UCSD-AML1 (cell line): ENCODE measurements around the gene ADGRD1.
"Not testable (repeated sequence)": the region's sequence is repeated elsewhere in the genome, so short reads cannot be mapped to it uniquely, and the experiment has no call there.

Experiments
- DNase-seq: peaks from one replicate; lab custom pipeline; 2025; ENCODE audit not compliant: unreplicated experiment; lab: John Stamatoyannopoulos, UW

The ADGRD1 gene

GRCh38 chr12:131113568-131114270 is 160.0 kb downstream of the ADGRD1 start:
- no peak for DNase-seq

DNA sequence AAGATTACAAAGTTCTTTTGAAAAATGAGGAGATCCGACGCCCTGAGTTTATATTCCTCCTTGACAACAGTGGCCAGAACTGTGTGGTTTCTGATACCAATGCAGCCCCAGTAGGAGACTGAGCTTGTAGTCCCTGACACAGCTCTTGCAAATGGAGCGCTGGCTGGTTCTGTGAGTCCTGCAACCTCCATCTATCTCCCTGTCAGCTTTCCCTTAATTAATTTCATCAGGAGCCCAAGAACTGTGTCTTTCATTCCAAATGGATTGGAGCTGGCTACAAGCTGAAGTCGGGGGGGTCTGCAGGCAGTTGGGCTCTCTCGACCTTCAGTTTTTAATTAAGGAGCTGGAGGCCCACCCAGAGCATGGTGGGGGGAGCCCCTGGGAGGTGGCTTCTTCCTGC is 160.6 kb downstream of the ADGRD1 start:
- no peak for DNase-seq

- no peak for DNase-seq
Observed at GRCh38 chr12:131114942-131115584, 161.4 kb downstream of the ADGRD1 start.

- DNase-seq: no peak
Observed at GRCh38 chr12:131115766-131116467, 162.2 kb downstream of the ADGRD1 start.

DNA sequence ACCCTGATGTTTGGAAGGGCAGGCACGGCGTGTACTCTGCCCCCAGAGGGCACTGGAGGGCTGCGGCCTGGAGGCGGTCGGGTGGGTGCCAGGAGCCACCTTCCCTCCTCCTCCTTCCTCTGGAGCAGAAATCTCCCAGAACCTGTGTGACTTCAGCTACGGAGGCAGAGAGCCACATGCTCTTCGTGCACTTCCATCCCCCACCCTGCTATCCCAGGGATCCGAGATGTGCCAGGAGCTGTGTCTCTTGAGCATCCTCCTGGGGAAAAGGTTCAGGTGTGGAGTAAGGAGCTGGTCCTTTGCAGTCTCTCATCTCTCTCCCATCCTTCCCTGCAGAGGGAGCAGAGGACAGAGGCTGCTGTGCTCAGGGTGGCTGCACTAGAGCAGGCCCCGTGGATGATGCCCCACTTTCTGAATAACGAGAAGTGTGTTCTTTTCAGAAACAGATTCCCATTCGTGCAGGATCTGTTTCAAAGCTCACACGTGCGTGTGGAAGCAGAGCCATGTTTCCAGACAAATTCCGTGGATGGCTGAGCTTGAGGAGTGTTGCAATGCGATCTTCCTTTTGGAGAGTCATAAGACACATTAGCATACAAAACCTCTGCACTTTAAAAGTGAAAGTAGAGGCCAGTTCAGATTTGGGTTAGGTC is 162.9 kb downstream of the ADGRD1 start:
- DNase-seq: no peak

- DNase-seq: no peak
Observed at GRCh38 chr12:131117438-131118245, 163.9 kb downstream of the ADGRD1 start.

DNA sequence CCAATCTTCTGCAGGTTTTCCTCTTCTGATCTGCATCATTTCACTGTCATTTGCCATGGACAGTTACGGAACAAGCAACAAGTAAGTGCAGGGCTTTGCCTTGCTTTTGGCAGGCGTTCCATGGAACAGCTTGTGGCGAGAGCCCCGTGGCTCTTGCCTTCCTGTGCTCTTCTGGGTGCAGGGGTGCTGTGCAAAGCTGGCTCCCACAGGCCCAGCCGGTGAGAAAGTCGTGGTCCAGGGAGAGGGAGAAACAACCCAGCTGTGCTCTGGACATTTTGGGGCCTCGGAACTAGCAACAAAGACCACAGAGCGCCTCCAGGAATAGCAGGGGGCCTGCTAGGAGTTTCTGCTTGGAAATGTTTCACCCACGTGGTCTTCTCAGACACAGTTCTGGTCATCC is 164.7 kb downstream of the ADGRD1 start:
- DNase-seq: no peak

DNA sequence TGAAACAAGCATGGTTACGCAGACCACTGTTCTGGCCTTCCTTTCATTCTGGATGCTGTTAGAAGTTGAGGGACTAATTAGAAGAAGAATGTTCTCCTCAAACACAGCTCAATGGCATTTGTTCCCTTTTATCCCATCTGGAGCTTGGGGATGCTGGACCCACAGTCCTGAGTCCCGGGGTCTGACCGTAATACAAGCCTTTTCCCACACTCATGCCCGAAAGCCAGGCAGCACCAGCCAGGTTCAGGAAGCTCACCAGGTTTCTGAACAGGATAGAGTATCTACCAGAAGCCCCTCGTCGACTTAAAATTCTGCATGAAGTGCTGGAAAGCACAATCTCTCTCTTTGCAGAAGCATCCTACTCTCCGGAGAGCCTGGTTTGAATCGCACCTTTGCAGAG is 165.6 kb downstream of the ADGRD1 start:
- DNase-seq: not testable (repeated sequence)

DNA sequence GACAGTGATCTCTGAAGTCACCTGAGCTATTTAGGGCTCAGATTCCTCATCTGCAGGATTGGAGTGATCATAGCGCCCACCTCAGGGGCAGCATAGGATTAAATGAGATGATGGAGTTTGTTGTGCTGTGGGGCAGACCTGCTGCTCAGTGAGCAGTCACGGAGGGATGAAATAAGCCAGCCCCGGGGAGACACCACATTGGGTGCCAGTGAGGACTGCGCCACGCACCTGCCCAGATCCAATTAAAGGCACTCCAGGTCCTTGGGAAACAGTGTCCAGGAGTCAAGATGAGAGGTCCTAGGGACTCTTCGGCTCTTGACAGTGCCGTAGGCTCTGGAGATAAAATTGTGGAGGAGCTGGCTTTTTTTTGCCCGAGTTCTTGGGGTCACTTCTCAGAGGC is 166.2 kb downstream of the ADGRD1 start:
- no peak for DNase-seq

- DNase-seq: no peak
Observed at GRCh38 chr12:131120831-131121271, 167.1 kb downstream of the ADGRD1 start.

DNA sequence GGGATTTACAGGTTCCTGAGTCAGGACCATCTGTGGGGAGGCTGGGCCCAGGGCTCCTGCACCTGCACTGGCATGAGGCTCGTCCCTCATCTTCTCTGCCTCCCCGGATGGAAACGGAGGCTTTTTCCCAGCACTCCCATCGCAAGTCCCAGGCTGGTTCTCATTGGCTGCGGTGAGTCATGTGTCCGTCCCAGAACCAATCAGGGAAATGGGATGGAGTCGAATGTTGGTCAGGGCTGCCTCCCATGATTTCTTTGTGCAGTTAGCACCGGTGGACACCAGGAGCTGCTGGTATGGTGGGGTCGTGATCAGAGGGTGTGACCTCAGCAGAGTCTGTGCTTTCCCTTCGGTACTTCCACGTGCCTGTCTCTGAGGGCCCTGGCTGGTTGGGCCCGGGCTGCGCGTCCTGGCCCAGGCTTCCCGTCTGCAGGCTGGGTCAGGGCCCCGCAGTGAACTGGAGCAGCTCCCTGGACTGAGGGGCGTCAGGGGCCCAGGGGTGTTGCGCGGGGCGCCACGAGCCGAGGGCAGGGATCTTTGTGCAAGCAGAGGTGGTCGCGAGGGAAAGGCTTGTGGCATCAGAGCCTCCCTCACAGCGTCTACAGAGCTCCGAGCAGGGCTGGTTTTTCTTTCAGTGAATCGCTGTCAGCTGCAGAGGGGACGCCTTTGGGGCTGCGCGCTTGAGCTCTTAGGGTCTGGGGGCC is 168.1 kb downstream of the ADGRD1 start:
- DNase-seq: no peak

DNA sequence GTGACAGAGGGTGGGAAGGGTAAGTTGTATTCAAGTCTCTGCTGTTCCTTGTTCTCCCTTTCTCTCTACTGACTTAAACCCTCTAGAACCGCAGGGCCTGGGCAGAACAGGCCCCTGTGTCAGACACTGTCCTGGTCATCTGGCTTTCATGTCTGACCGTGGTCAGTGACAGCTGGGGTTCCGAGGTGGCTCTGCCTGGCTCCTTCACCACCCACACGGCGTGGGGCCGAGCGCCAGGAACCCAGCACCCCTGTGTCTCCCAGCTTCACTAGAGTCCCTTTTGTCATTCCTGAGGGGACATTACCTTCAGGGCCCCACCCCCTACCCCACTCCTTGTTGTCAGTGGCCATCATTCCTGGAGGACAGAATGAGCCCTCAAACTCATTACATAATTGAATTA is 168.9 kb downstream of the ADGRD1 start:
- DNase-seq: no peak

- no peak for DNase-seq
Observed at GRCh38 chr12:131123817-131124216, 170.1 kb downstream of the ADGRD1 start.

- DNase-seq: no peak
Observed at GRCh38 chr12:131124487-131125280, 171.0 kb downstream of the ADGRD1 start.

DNA sequence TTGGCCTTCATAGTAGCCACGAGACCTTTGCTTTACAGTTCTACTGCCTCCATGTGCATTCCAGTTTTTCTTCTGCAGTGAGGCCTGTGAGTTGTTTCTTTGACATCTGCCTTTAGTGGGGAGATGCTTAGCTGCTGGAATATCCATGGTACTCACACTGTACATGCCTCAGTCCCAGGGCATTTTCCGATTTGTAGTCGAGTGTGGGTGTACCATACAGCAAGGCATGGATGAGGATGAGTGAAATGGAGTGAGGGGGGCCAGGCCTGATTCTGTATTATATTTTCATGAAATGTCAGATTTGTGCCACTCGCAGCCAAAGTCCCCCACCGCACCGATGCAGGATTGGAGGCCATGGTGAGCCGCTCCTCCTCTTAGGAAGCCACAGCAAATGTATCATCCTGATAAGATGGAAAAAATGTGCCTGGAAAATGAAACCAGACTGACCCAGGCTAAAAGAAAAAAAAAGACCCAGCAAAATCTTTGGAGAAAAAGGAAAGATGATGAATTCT is 173.0 kb downstream of the ADGRD1 start:
- DNase-seq: no peak

GRCh38 chr12:131128556-131128955 is 174.8 kb downstream of the ADGRD1 start:
- no peak for DNase-seq

- DNase-seq: not testable (repeated sequence)
Observed at GRCh38 chr12:131128966-131129619, 175.4 kb downstream of the ADGRD1 start.

DNA sequence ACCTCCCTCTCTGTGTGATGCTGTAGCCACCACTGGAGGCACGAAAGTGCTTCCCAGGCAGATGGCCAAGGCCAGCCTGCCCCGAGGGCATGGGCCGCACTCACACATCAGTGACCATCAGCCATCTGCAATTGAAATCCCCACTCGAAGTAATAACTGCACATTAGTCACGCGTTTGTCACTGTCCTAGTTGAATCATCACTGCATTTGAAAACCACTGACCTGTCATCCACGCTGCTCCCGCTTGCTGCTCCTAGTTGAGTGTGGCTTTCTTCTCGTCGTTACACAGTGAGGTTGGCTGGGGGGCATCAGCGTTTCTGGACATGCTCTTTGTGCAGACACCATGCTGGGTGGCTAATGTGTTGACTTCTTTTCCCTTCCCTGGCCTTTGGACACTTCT is 176.1 kb downstream of the ADGRD1 start:
- no peak for DNase-seq
